Mesodermal cell (in vitro differentiated cells): ENCODE results near the gene ARL15. TPM values are rescaled to one million over a fixed set of nuclear protein-coding genes. Genes with fewer than 3 reads are reported as not detected.
A peak's percentile ranks its signal among the peaks of the same experiment; 100 is the strongest.
"Not testable (repeated sequence)": the region's sequence is repeated elsewhere in the genome, so short reads cannot be mapped to it uniquely, and the experiment has no call there.

Experiments
- H3K27ac ChIP-seq: 2 replicates; pipeline ENCODE4 v1.7.0; 2013; ENCODE audit warnings: mild to moderate bottlenecking, low read depth, low read length, moderate library complexity; ENCODE audit not compliant: severe bottlenecking
- H3K36me3 ChIP-seq: 2 replicates; pipeline ENCODE4 v1.7.1; 2013; ENCODE audit warnings: mild to moderate bottlenecking, low read length, moderate library complexity; ENCODE audit not compliant: control insufficient read depth, insufficient read depth
- H3K4me1 ChIP-seq: one replicate; pipeline ENCODE4 v1.7.1; 2013; ENCODE audit warnings: mild to moderate bottlenecking, low read length; ENCODE audit not compliant: insufficient read depth, control insufficient read depth, poor library complexity, severe bottlenecking
- H3K4me3 ChIP-seq: 2 replicates; pipeline ENCODE4 v1.7.0; 2013; ENCODE audit warnings: low read length, control low read depth, mild to moderate bottlenecking; ENCODE audit not compliant: insufficient read depth, poor library complexity, severe bottlenecking; ENCODE audit errors: extremely low read depth
- H3K9me3 ChIP-seq: 2 replicates; pipeline ENCODE4 v1.7.1; 2013; ENCODE audit warnings: mild to moderate bottlenecking, low read length, moderate library complexity; ENCODE audit not compliant: control insufficient read depth
- WGBS, 2 experiments: methylation state at CpG; one replicate each; pipeline ENCODE4 v1.1.5; 2013; ENCODE audit warnings: missing lambda C conversion rate in 2 of 2; ENCODE audit not compliant: insufficient coverage in 2 of 2; 5-methylcytosine and 5-hydroxymethylcytosine counted together
- polyA plus RNA-seq, 2 experiments: library from polyadenylated mRNA; stranded (reverse); fragments of 50-300 nt; gene quantifications; one replicate each; pipeline ENCODE4 v1.2.3, GENCODE V29; 2013

ARL15 gene
- 21.3 TPM for polyA plus RNA-seq (2013, experiment 1 of 2)
- polyA plus RNA-seq (2013, experiment 2 of 2), result 21.1 TPM

DNA sequence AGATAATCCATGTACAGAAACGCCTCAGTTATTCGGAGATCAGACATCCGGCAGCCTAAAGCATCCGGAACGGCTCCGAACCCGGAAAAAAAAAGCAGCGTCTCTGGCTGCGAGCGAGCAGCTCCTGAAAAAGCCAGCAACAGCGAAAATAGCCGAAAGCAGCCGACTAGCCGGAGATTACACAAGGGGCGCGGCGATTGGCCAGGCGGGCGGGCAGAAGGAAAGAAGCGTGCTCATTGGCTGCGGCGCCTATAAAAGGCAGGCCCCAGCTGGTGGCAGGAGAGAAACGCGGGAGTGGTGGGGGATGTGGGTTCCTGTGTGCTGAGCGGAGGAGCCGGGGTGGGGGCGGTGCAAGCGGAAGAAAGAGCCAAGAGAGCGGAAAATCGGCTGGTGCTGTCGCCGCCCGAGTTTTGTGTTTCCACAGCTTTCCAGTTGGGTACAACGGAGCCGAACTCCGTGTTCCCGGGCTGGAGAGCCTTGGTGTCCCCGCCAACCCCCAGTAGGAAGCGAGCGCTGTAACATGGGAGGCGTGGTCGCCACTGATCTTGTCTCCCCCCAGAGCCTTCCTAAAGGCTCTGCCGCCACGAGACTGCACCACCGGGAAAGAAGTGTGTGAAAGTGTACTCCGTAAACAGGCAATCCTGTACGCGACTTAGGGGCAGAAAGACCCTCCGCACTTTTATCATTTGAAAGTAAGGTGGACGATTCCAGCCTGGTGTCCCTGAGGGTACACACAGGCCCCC, at the start of gene ARL15:
ARL15 (minus strand) TSS at position 141 of the 743 bp plus-strand sequence.
- H3K36me3 ChIP-seq, result no peaks in the 10 kb centered on the region
- 0 to 1% methylated on average over 37 to 40 of the region's 50 CpGs for WGBS, 2 experiments
- no peaks in the 10 kb centered on the region for H3K9me3 ChIP-seq
- no peaks in the 10 kb centered on the region for H3K4me1 ChIP-seq
- H3K27ac ChIP-seq, result peak within 1 kb of the TSS; percentile 63
- H3K4me3 ChIP-seq, result peak within 1 kb of the TSS; percentile 85

DNA sequence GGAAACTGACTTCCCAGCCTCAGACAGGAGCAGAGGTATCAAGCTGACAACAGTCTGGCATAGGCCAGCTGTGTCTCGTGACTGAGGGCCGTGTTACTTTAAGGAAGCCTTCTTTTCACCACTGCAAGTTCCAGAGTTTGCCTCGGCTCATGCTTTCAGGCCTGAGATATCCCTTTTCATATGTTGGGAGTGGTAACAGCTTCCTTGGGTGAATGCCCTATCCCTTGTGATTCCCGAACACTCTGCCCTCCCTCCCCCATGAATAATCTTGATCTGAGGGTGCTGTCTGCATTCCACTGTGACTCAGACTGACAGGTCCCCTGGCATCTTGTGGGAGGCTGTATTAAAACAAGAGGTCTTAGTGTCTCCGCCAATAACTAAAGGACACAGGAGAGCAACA, 49.7 kb upstream of the ARL15 start:
- peak overlapping the region; percentile 3 for H3K27ac ChIP-seq
- WGBS, 2 experiments, result 30 to 33% methylated on average over 2 to 3 of the region's 5 CpGs

DNA sequence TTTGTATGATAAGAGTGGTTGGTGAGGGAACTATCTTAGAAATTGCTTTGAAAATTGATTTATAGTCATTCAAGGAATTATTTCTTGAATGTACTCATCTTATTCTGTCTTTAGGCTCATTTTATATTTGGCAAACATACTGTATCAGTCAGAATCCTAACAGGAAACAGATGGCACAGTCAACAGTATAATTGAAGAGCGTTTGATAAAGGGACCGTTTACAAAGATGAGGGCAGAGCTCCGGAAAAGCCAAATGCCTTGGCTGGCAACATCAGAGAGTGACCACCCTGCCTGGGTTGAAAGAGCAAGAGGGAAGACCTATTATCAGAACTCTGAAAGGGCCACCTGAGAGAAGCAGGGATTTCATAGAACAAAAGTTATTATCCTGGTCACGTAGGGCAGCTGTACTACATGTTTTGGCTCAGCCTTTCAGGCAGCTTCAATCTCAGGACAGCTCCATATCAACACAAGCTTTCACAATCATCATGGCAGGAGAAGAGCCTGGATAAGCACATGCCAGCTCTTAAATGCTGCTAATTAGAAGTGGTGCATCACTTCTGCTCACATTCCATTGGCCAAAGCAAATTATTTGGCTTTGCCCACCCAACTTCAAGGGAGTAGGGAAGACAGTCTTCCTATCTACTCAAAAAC, 47.2 kb upstream of the ARL15 start:
- peaks cover 10% of the 10 kb centered on the region for H3K9me3 ChIP-seq
- peaks cover 17% of the 10 kb centered on the region for H3K4me1 ChIP-seq
- 96 to 97% methylated on average over 4 of the region's 4 CpGs for WGBS, 2 experiments
- no peak overlapping the region for H3K4me3 ChIP-seq
- no peaks in the 10 kb centered on the region for H3K36me3 ChIP-seq
- H3K27ac ChIP-seq, result no peak overlapping the region

More for the DNA sequence above, 49.7 kb upstream of the ARL15 start:
- Histone ChIP-seq H3K4me1 (peaks cover 25% of the 10 kb centered on the region), H3K36me3 (no peaks in the 10 kb centered on the region), H3K4me3 (no peak overlapping the region), H3K9me3 (no peaks in the 10 kb centered on the region)

DNA sequence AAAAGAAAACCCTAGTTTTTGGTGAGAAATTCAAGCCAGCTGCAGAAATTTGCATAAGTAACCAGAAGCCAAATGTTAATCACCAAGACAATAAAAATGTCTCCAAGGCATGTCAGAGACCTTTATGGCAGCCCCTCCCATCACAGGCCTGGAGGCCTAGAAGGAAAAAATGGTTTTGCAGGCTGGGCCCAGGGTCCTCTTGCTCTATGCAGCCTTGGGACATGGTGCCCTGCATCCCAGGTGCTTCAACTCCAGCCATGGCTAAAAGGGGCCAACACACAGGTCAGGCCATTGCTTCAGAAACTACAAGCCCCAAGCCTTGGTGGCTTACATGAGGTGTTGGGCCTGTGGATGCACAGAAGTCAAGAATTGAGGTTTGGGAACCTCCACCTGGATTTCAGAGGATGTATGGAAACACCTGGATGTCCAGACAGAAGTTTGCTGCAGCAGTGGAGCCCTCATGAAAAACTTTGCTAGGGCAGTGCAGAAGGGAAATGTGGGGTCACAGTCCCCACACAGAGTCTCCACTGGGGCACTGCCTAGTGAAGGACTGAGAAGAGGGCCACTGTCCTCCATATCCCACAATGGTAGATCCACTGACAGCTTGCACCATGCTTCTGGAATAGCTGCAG, 43.7 kb upstream of the ARL15 start:
- H3K27ac ChIP-seq, H3K4me3 ChIP-seq, H3K36me3 ChIP-seq, H3K4me1 ChIP-seq: not testable (repeated sequence)
- H3K9me3 ChIP-seq, result peaks cover 14% of the 10 kb centered on the region

DNA sequence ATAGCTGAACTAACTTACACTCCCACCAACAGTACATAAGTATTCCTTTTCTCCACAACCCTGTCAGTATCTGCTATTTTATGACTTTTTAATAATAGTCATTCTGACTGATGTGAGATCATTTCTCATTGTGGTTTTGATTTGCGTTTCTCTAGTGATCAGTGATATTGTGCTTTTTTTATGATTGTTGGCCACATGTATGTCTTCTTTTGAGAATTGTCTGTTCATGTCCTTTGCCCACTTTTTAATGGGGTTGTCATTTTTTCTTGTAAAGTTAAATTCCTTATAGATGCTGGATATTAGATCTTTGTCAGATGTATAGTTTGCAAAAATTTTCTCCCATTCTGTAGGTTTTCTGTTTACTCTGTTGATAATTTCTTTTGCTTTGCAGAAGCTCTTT, 42.2 kb upstream of the ARL15 start:
- not testable (repeated sequence) for H3K36me3 ChIP-seq, H3K4me1 ChIP-seq, H3K4me3 ChIP-seq, H3K27ac ChIP-seq
- H3K9me3 ChIP-seq, result peaks cover 15% of the 10 kb centered on the region
- WGBS, 2 experiments, result 43 to 44% methylated on average over 1 of the region's 1 CpG

DNA sequence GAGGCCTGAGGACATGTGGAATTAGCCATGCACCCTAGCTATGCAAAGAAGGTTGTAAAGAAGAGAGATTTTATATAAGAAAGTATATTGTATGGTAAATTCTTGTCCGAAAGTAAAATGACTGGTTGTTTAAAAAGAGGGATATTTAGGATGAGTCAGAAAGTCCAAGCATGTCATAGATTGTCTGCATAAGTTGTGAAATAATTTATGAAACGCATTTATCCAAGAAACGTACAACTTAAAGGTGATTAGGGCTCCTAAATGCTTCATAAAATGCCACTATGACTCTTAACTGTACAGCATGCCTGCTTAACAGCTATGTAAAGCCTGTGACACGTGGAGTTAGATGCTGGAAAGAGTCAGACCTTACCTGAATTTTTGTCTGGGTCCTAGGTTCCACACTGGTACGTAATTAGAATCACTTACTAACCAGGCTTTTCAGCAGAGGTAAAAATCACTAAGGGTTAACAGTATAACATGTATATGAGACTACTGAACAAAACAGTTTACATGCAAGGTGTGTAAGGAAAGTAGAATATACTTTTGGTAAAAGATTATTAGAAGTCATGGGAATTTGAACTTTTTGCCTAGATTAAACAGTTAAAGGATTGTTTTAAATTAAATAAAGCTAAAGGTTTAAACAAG, 37.0 kb upstream of the ARL15 start:
- H3K4me3 ChIP-seq, result no peak overlapping the region
- no peak overlapping the region for H3K27ac ChIP-seq
- H3K4me1 ChIP-seq, result no peaks in the 10 kb centered on the region
- H3K36me3 ChIP-seq, result no peaks in the 10 kb centered on the region
- 47 to 52% methylated on average over 3 of the region's 5 CpGs for WGBS, 2 experiments
- H3K9me3 ChIP-seq, result peaks cover 23% of the 10 kb centered on the region

DNA sequence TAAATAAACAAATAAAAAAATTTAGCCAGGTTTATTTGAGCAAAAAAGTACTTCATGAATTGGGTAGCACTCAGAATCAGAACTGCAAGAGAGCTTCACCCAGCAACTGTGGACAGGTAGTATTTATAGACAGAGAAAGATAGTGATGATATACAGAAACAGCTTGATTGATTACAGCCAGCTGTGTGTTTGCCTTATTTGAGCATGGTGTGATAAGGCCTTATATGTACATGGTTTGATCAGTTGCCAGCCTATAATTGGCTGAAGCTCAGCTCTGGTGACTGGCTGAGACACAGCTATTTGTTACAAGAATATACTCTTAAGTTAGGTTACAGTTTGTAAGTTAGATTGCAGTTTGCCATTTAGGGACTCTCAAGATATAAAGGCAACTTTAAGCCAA, 34.3 kb upstream of the ARL15 start:
- Histone ChIP-seq H3K4me3 (no peak overlapping the region), H3K4me1 (no peaks in the 10 kb centered on the region), H3K36me3 (no peaks in the 10 kb centered on the region)

DNA sequence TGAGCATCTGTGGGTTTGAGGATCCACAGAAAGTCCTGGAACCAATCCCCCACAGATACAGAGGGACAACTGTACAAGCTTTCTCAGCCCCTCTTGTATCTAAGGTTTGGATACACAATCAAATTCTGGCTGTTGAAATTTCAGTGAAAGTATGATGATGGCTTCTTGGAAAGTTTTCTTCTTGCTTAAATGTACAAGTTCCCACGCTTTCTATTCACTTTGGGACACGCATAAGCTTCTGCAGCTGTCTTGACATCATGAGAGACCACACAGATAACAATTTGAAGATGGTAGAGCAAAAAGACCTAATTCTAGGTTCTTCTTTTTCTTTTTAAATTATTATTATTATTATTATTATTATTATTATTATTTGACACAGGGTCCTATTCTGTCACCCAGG, 31.6 kb upstream of the ARL15 start:
- Histone ChIP-seq H3K4me3 (no peak overlapping the region), H3K27ac (no peak overlapping the region), H3K36me3 (no peaks in the 10 kb centered on the region), H3K4me1 (no peaks in the 10 kb centered on the region), H3K9me3 (peaks cover 11% of the 10 kb centered on the region)
- WGBS, 2 experiments, result no CpG with 5 or more reads among the region's 2 CpGs

More for the DNA sequence above, 34.3 kb upstream of the ARL15 start:
- Histone ChIP-seq H3K27ac (no peak overlapping the region), H3K9me3 (peaks cover 19% of the 10 kb centered on the region)

DNA sequence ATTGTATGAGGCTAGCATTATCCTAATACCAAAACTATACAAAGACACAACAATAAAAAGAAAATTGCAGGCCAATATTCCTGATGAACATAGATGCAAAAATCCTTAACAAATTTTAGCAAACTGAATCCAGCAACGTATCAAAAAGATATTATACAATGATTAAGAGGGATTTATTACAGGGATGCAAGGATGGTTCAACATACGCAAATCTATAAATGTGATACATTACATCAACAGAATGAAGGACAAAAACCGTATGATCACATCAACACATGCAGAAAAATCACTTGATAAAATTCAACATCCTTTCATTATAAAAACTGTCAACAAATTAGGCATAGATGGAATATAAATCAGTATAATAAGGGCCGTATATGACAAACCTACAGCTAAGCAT, 27.1 kb upstream of the ARL15 start:
- no CpG with 5 or more reads among the region's 4 CpGs for WGBS, 2 experiments
- Histone ChIP-seq H3K9me3 (no peaks in the 10 kb centered on the region), H3K4me1 (no peaks in the 10 kb centered on the region), H3K36me3 (no peaks in the 10 kb centered on the region), H3K27ac (no peak overlapping the region), H3K4me3 (no peak overlapping the region)

DNA sequence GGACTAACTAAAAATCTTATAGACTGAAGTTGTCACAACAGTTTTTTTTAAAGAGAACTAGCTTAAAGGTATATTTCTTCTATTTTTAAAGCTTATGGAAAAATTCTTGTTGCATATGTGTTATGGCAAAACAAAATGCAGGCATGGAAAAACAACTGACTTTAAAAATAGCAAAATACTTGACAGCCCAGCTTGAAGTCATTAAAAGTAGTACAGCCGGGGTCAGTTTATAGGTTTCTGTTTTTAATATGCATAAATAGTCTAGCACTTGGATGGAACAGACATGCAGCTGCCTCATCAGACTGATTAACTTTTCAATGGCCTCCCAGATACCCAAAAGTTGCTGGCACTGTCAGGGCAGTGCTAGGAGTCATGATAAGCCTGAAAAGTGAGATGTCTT, 22.3 kb upstream of the ARL15 start:
- H3K9me3 ChIP-seq, result no peaks in the 10 kb centered on the region
- no peaks in the 10 kb centered on the region for H3K36me3 ChIP-seq
- H3K4me1 ChIP-seq, result no peaks in the 10 kb centered on the region
- H3K4me3 ChIP-seq, result no peak overlapping the region
- WGBS, 2 experiments, result 100% methylated on average over 1 of the region's 1 CpG; no CpG with 5 or more reads in 1 of the 2 experiments
- H3K27ac ChIP-seq, result no peak overlapping the region
